ENCODE measurements around the gene C17orf100. TPM values are rescaled to one million over a fixed set of nuclear protein-coding genes. Genes with fewer than 3 reads are reported as not detected.

The C17orf100 gene
- polyA plus RNA-seq, 2 of the 4 experiments (the other 2 are of a cell fraction), result 3.1 to 4.1 TPM

DNA sequence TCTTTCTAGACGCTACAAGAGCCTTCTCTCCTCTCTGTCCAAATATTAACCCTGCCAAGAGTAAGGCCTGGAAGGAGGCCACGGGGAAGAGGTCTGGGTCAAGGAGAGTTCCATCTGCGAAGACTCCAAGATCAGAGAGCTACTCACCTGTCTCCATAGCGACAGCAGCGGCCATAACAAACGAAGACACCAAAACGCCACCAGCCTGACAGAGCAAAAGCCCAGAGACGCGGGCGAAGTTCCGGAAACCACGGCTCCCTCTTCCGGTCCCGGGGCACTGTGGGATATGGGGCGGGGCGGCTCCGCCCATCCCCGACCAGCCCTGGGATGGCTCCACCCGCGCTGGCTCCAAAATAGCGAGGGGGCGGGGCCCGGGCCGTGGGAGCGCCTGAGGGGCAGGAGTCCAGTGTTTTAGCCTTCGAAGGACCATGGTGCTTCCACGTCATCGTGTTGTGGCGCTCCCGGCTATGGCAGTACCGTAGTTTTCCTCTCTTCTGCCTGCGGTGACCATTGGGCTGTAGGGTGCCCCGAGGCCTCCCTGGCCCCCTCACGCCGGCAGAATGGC is at the start of gene C17orf100, which contains the start of gene MED31 (continued):
- TF ChIP-seq HOXB13 (CRISPR knock-in tag; IDR thresholded peaks at IDR 0.05; ENCODE audit: low read depth) (peak; percentile 52; the same call in 1 of the 2 replicates), HEYL (CRISPR knock-in tag; IDR thresholded peaks at IDR 0.05) (no peak), MAZ (IDR thresholded peaks at IDR 0.05; ENCODE audit: borderline replicate concordance, low read depth, low read length) (no peak), TP53 (CRISPR knock-in tag; IDR thresholded peaks at IDR 0.05) (no peak), HOXA7 (CRISPR knock-in tag; IDR thresholded peaks at IDR 0.05) (no peak), FOSL2 (IDR thresholded peaks at IDR 0.05) (no peak), FOSL2 (CRISPR knock-in tag; IDR thresholded peaks at IDR 0.05) (no peak), HDAC2 (IDR thresholded peaks at IDR 0.05) (no peak), CHD4 (IDR thresholded peaks at IDR 0.05; ENCODE audit: borderline replicate concordance) (no peak), ZFP36 (IDR thresholded peaks at IDR 0.05; ENCODE audit: borderline replicate concordance, partially characterized antibody) (no peak), MAFK (IDR thresholded peaks at IDR 0.05; ENCODE audit: partially characterized antibody) (peak; percentile 56), KDM1A (IDR thresholded peaks at IDR 0.05; ENCODE audit: low read depth) (no peak), SMC3 (IDR thresholded peaks at IDR 0.05) (no peak), GATA3 (IDR thresholded peaks at IDR 0.05; ENCODE audit: borderline replicate concordance) (no peak), JUNB (IDR thresholded peaks at IDR 0.05) (no peak), POLR2A (IDR thresholded peaks at IDR 0.05; ENCODE audit: low read length) (peak; percentile 69), ZSCAN20 (CRISPR knock-in tag; IDR thresholded peaks at IDR 0.05) (no peak), RAD21 (conservative IDR thresholded peaks at IDR 0.05 in 1 of 2, IDR thresholded peaks at IDR 0.05 in 1 of 2) (no peak), NFE2L2 (conservative IDR thresholded peaks at IDR 0.05; ENCODE audit: low read length) (no peak), RFX5 (IDR thresholded peaks at IDR 0.05) (peak; percentile 84)
- TF ChIP-seq, protein P1, sequence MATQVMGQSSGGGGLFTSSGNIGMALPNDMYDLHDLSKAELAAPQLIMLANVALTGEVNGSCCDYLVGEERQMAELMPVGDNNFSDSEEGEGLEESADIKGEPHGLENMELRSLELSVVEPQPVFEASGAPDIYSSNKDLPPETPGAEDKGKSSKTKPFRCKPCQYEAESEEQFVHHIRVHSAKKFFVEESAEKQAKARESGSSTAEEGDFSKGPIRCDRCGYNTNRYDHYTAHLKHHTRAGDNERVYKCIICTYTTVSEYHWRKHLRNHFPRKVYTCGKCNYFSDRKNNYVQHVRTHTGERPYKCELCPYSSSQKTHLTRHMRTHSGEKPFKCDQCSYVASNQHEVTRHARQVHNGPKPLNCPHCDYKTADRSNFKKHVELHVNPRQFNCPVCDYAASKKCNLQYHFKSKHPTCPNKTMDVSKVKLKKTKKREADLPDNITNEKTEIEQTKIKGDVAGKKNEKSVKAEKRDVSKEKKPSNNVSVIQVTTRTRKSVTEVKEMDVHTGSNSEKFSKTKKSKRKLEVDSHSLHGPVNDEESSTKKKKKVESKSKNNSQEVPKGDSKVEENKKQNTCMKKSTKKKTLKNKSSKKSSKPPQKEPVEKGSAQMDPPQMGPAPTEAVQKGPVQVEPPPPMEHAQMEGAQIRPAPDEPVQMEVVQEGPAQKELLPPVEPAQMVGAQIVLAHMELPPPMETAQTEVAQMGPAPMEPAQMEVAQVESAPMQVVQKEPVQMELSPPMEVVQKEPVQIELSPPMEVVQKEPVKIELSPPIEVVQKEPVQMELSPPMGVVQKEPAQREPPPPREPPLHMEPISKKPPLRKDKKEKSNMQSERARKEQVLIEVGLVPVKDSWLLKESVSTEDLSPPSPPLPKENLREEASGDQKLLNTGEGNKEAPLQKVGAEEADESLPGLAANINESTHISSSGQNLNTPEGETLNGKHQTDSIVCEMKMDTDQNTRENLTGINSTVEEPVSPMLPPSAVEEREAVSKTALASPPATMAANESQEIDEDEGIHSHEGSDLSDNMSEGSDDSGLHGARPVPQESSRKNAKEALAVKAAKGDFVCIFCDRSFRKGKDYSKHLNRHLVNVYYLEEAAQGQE (IDR thresholded peaks at IDR 0.05), result no peak
- TF ChIP-seq, protein P2, sequence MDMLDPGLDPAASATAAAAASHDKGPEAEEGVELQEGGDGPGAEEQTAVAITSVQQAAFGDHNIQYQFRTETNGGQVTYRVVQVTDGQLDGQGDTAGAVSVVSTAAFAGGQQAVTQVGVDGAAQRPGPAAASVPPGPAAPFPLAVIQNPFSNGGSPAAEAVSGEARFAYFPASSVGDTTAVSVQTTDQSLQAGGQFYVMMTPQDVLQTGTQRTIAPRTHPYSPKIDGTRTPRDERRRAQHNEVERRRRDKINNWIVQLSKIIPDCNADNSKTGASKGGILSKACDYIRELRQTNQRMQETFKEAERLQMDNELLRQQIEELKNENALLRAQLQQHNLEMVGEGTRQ (IDR thresholded peaks at IDR 0.05), result no peak
- TF ChIP-seq, protein P3, sequence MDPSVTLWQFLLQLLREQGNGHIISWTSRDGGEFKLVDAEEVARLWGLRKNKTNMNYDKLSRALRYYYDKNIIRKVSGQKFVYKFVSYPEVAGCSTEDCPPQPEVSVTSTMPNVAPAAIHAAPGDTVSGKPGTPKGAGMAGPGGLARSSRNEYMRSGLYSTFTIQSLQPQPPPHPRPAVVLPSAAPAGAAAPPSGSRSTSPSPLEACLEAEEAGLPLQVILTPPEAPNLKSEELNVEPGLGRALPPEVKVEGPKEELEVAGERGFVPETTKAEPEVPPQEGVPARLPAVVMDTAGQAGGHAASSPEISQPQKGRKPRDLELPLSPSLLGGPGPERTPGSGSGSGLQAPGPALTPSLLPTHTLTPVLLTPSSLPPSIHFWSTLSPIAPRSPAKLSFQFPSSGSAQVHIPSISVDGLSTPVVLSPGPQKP (IDR thresholded peaks at IDR 0.05; ENCODE audit: low read depth, low read length), result no peak
- TF ChIP-seq, protein P4, sequence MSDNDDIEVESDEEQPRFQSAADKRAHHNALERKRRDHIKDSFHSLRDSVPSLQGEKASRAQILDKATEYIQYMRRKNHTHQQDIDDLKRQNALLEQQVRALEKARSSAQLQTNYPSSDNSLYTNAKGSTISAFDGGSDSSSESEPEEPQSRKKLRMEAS (IDR thresholded peaks at IDR 0.05), result no peak

DNA sequence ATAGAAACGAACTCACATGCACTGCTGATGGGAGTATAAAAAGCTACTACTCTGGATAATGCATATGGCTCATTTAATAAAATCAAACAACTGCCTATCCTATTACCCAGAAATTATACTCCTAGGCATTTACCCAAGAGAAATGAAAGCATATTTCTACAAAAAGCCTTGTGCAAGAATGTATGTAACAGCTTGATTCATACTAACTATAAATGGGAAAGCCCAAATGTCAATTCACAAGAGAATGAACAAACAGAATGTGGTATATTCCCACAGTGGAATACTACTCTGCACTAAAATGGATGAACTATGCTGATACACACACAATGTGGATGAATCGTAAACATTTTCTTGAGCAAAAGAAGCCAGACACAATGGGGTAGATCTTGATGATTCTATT is 49.4 kb upstream of the C17orf100 start:
- H3K4me1 ChIP-seq, result peaks cover 42% of the 10 kb centered on the region
- H3K9me3 ChIP-seq, result no peaks in the 10 kb centered on the region
- DNase-seq (ENCODE audit: low read depth in 1 of 2, low spot score in 1 of 2), result no peak
- no peak overlapping the region for H3K4me3 ChIP-seq
- H3K4me2 ChIP-seq, result no peak overlapping the region
- no peak overlapping the region for H3K27ac ChIP-seq
- WGBS (ENCODE audit: missing lambda C conversion rate), result 95% methylated on average over 2 of the region's 2 CpGs
- ChIA-PET POLR2A (no interaction called here), CTCF (interaction anchor here (0.7 to 1.5 kb wide), 3 partner anchors 54 to 129 kb away, joined by 3 to 5 read pairs (median 3); no protein-coding TSS in a partner anchor)
- peak; percentile 46 for FAIRE-seq
- ATAC-seq, result no peak
- TF ChIP-seq TFCP2L1 (CRISPR knock-in tag; IDR thresholded peaks at IDR 0.05) (no peak), TP53 (CRISPR knock-in tag; IDR thresholded peaks at IDR 0.05) (no peak), RCOR1 (IDR thresholded peaks at IDR 0.05; ENCODE audit: low read depth, low read length) (no peak), RARB (CRISPR knock-in tag; IDR thresholded peaks at IDR 0.05) (no peak), MYC (IDR thresholded peaks at IDR 0.05; ENCODE audit: borderline replicate concordance, low read length) (no peak), ZSCAN20 (CRISPR knock-in tag; IDR thresholded peaks at IDR 0.05) (no peak), PHF8 (IDR thresholded peaks at IDR 0.05; ENCODE audit: borderline replicate concordance, low read depth) (no peak), KDM1A (IDR thresholded peaks at IDR 0.05; ENCODE audit: low read depth) (no peak), RFX5 (IDR thresholded peaks at IDR 0.05) (no peak), SMC3 (IDR thresholded peaks at IDR 0.05) (no peak), ZFP36 (IDR thresholded peaks at IDR 0.05; ENCODE audit: borderline replicate concordance, partially characterized antibody) (no peak), ZC3H11A (IDR thresholded peaks at IDR 0.05) (no peak), NPAS2 (CRISPR knock-in tag; IDR thresholded peaks at IDR 0.05; ENCODE audit: borderline replicate concordance) (no peak), NR3C1 (IDR thresholded peaks at IDR 0.05) (no peak)
- TF ChIP-seq, protein P1 (IDR thresholded peaks at IDR 0.05), result no peak
